ENCODE data around the gene LYPD6.

The LYPD6 gene

GRCh38 chr2:149410701-149411484, 80.5 kb downstream of the LYPD6 start:
- DNase-seq, result no peak

DNA sequence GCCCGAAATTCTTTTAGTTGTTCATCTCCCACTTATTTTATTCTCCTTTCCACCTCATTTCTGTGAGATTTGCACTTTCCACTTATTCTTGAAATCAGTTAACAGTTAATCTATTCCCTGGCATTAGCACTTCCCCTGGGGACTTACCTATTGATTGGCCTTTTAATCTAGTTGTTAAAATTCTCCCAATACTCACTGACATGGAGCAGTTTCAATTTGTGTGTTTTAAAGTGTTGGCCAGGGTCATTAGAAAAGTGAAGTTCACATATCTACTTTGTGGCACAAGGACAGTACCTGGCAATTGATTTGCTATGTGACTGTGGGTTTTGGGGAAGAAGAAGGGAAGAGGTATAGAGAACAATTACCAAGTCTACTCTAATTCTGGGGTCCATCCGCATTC, 83.1 kb downstream of the LYPD6 start:
- no peak for DNase-seq

- no peak for DNase-seq
Observed at GRCh38 chr2:149415086-149415485, 84.7 kb downstream of the LYPD6 start.

DNA sequence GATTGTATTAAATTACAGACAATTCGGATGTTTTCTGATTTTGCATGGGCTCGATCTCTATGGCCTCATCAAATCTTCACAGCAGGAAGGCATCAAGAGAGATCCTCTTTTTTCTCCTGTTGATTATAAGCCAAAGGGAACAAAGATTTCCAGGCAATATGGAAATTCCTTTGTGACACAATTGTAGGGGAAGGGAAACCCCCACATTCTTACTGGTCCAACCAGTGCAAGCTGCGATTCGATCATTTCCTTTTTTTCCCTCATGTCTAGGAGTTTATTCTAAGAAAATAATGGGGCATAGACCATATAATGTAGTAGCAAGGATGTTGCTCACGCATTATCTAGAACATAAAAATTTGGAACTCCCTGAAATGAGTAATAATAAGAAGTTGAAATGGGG, 87.7 kb downstream of the LYPD6 start:
- no peak for DNase-seq

- no peak for DNase-seq
Observed at GRCh38 chr2:149420053-149420963, 89.9 kb downstream of the LYPD6 start.

DNA sequence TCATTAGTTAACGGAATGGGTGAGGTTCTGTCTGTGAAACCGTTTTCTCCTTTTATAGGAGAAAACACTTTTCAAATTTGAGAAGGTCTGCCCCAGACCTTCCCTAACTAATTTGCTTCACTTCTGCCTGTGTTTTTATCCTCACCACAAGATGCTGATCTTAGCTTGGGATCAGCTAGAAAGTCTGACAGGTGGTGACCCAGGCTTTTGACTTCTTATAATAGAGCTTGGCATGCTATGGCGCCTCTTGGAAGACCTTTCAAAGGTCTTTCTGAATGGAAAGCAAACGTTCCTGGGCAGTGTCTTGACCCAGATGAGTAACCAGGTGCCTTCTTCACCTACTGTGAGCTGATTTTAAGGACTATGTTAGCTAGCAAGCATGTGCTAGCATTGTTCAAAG, 91.4 kb downstream of the LYPD6 start:
- DNase-seq, result no peak

GRCh38 chr2:149422337-149422990, 92.1 kb downstream of the LYPD6 start:
- DNase-seq, result no peak

GRCh38 chr2:149422991-149423338, 92.6 kb downstream of the LYPD6 start:
- DNase-seq, result no peak

GRCh38 chr2:149423630-149424029, 93.2 kb downstream of the LYPD6 start:
- no peak for DNase-seq

DNA sequence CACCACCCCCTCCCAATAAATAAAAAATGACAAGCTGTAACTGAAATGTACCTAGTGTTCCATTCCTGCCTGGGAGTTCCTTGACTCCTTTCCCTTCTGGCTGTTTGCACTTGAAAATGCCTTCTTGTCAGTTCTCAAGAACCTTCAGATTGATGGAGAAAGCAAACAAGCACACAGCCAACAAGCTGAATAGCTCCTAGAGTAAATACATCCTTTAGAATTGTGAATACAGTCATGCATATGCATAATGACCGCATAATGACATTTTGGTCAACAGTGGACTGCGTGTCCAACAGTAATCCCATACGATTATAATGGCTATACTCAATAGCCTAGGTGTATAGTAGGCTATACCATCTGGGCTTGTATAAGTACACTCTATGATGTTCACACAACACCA, 97.0 kb downstream of the LYPD6 start:
- no peak for DNase-seq

GRCh38 chr2:149428783-149429182, 98.4 kb downstream of the LYPD6 start:
- no peak for DNase-seq

DNA sequence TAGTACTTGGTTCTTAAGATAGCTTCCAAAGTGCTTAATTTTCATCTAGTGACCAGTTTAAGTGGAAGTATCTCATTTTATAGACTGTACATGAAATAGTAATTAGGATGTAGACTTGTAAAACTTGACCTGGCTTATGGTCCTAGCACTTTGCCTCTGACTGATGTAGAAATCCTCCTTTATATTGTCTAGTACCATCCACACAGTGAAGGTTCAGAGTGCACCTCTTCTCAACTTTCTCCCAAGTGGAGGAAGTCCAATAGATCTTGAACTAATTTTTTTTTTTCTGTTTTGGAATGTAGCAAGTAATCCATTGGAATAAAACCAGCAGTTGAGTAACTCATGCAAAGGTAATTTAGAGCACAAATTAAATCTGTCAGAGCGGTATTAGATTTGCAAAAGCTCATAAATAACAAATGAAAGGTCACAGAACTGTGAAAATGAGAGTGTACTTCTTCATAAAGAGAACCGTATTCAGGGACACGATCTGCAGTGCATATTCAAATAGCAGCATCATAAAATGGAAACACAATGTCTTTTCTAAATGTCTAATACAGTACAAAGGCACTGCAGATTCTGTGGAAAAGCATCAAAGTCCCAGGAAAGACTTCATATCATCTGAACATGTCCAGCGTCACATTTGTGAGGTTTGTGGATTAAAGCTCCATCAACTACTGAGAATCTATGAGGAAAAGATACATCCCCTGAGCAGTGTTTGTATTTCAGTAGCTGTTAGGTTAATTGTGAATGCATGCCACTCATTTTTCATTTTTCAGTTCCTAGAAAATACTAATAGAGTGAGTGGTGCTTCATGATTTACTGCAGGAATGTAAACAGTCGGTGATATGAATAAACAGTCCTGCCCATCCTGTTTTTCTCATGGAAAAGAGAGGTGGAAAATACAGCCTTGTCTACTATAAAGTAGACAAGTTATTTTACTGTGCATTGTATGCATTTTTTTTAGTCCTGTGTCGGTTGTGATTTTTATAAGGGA, 100.7 kb downstream of the LYPD6 start:
- DNase-seq, result no peak

- no peak for DNase-seq
Observed at GRCh38 chr2:149438330-149438960, 108.1 kb downstream of the LYPD6 start.

- no peak for DNase-seq
Observed at GRCh38 chr2:149441255-149441654, 110.9 kb downstream of the LYPD6 start.

DNA sequence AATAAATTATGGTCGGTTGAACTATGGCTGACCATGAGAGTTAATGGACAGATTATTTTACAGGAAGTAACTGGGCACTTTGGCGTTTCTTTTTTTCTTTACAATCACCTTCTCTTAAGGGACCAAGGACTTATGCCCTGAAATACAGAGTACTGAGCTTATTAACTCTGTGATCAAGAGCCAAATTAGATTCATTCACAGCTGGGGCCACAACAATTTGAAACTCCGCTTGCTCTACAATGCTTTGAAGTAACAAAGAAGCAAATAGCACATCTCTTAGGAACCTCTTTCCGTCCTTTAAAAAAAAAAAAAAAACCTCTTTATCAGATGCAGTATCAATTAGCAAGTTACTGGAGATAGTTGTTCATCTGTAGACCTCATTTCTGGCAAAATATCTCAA, 112.0 kb downstream of the LYPD6 start:
- no peak for DNase-seq

GRCh38 chr2:149443150-149443549, 112.8 kb downstream of the LYPD6 start:
- DNase-seq, result no peak

- DNase-seq, result no peak
Observed at GRCh38 chr2:149446748-149447147, 116.4 kb downstream of the LYPD6 start.

- no peak for DNase-seq
Observed at GRCh38 chr2:149448315-149448714, 117.9 kb downstream of the LYPD6 start.

- DNase-seq, result no peak
Observed at GRCh38 chr2:149449017-149449416, 118.6 kb downstream of the LYPD6 start.

- no peak for DNase-seq
Observed at GRCh38 chr2:149451417-149452165, 121.2 kb downstream of the LYPD6 start.

- no peak for DNase-seq
Observed at GRCh38 chr2:149456285-149456684, 125.9 kb downstream of the LYPD6 start.

Data from CD4-positive, alpha-beta T cell treated with Interleukin-17A for 1 hour (primary cell).